Activated T-helper 1 cell treated with Interleukin-2 at 50 U/mL for 16 hours (primary cell): ENCODE measurements around the gene STRADA.

Experiments used
- DNase-seq: peaks from one replicate; pipeline ENCODE4 v3.0.0-alpha.2; 2020; ENCODE audit warnings: low read depth

The STRADA gene

GRCh38 chr17:63700528-63701455 lies 40.8 kb downstream of the STRADA start:
- peak; percentile 48 for DNase-seq

GRCh38 chr17:63699638-63700527 lies 41.7 kb downstream of the STRADA start, which contains the start of gene LIMD2:
LIMD2 (minus strand) TSS chr17:63700125; CDS start chr17:63699298, 827 bp downstream.
- peak; percentile 87 for DNase-seq

- DNase-seq: peak; percentile 89
Measured at GRCh38 chr17:63698886-63699637, 42.5 kb downstream of the STRADA start.

GRCh38 chr17:63698381-63698885 lies 43.2 kb downstream of the STRADA start:
- no peak for DNase-seq

GRCh38 chr17:63697341-63698286 lies 44.0 kb downstream of the STRADA start:
- DNase-seq: peak; percentile 69

- DNase-seq: no peak
Measured at GRCh38 chr17:63696381-63696961, 45.1 kb downstream of the STRADA start.

GRCh38 chr17:63695889-63696288 lies 45.7 kb downstream of the STRADA start:
- no peak for DNase-seq

- no peak for DNase-seq
Measured at GRCh38 chr17:63694950-63695773, 46.4 kb downstream of the STRADA start.

- DNase-seq: no peak
Measured at GRCh38 chr17:63694229-63694949, 47.2 kb downstream of the STRADA start.

- no peak for DNase-seq
Measured at GRCh38 chr17:63693411-63694113, 48.0 kb downstream of the STRADA start.

GRCh38 chr17:63692195-63692816 lies 49.3 kb downstream of the STRADA start:
- no peak for DNase-seq

- no peak for DNase-seq
Measured at GRCh38 chr17:63689479-63689878, 52.1 kb downstream of the STRADA start.

- DNase-seq: no peak
Measured at GRCh38 chr17:63688396-63689020, 53.1 kb downstream of the STRADA start.

- DNase-seq: no peak
Measured at GRCh38 chr17:63686138-63686685, 55.4 kb downstream of the STRADA start.

- DNase-seq: no peak
Measured at GRCh38 chr17:63685578-63685977, 56.0 kb downstream of the STRADA start.

GRCh38 chr17:63685041-63685440 lies 56.6 kb downstream of the STRADA start:
- DNase-seq: no peak

- DNase-seq: no peak
Measured at GRCh38 chr17:63682981-63683380, 58.6 kb downstream of the STRADA start.
